ENCODE results near the gene SHCBP1L. TPM values are rescaled to one million over a fixed set of nuclear protein-coding genes. Genes with fewer than 3 reads are reported as not detected.

Gene SHCBP1L
- total RNA-seq, 1 donor from 2014 or later, result not detected

GRCh38 chr1:182855911-182856310 is 97.1 kb downstream of the SHCBP1L start:
- DNase-seq, result no peak
- Histone ChIP-seq H3K27me3 (ENCODE audit: low read depth) (no peaks in the 10 kb centered on the region), H3K9me3 (replicated peaks) (no peaks in the 10 kb centered on the region), H3K4me1 (peaks cover 8% of the 10 kb centered on the region), H3K27ac (replicated peaks) (no peak overlapping the region), H3K4me3 (no peak overlapping the region), H3K36me3 (peaks cover 98% of the 10 kb centered on the region)
- intact Hi-C loops (cut with micrococcal nuclease), result no loop called here
- TF ChIP-seq CTCF (IDR thresholded peaks at IDR 0.05; ENCODE audit: borderline replicate concordance), result no peak

- intact Hi-C loops (cut with micrococcal nuclease), result no loop called here
- Histone ChIP-seq H3K9me3 (replicated peaks) (no peaks in the 10 kb centered on the region), H3K4me3 (no peak overlapping the region), H3K4me1 (peaks cover 27% of the 10 kb centered on the region), H3K27me3 (ENCODE audit: low read depth) (no peaks in the 10 kb centered on the region), H3K36me3 (peaks cover 98% of the 10 kb centered on the region), H3K27ac (replicated peaks) (no peak overlapping the region)
- TF ChIP-seq CTCF (IDR thresholded peaks at IDR 0.05; ENCODE audit: borderline replicate concordance), result no peak
- no peak for DNase-seq
Observed at GRCh38 chr1:182851825-182852224, 101.1 kb downstream of the SHCBP1L start.

- Histone ChIP-seq H3K27ac (replicated peaks) (no peak overlapping the region), H3K36me3 (peaks cover 92% of the 10 kb centered on the region), H3K4me1 (peaks cover 21% of the 10 kb centered on the region), H3K4me3 (no peak overlapping the region), H3K27me3 (ENCODE audit: low read depth) (no peaks in the 10 kb centered on the region), H3K9me3 (replicated peaks) (no peaks in the 10 kb centered on the region)
- no peak for DNase-seq
- intact Hi-C loops (cut with micrococcal nuclease), result no loop called here
- TF ChIP-seq CTCF (IDR thresholded peaks at IDR 0.05; ENCODE audit: borderline replicate concordance), result no peak
Observed at GRCh38 chr1:182850319-182850718, 102.6 kb downstream of the SHCBP1L start.

Other genes starting within 250 kb of the SHCBP1L start
- 5.3 TPM for gene NPL, start 163.4 kb downstream of the SHCBP1L start, total RNA-seq
- 61.9 TPM for gene DHX9, start 113.8 kb downstream of the SHCBP1L start, total RNA-seq
- 84.1 TPM for gene LAMC1, start 70.3 kb upstream of the SHCBP1L start, total RNA-seq
- gene LAMC2, start 233.1 kb upstream of the SHCBP1L start, total RNA-seq, result 1.2 TPM

Data from left ventricle myocardium inferior (tissue), 1 donor.